ENCODE measurements around the gene NOXO1. TPM values are rescaled to one million over a fixed set of nuclear protein-coding genes. Genes with fewer than 3 reads are reported as not detected.

The NOXO1 gene
- total and polyA plus RNA-seq, 10 of the 15 experiments (the other 5 are each of a cell fraction or from before 2014, with no cell fraction given): 0.09 to 0.76 (median 0.26) TPM; not detected in 4

- no peak for FAIRE-seq
- CTCF ChIA-PET: no interaction called here
Measured at GRCh38 chr16:1947369-1947670, 33.9 kb downstream of the NOXO1 start.

More at GRCh38 chr16:1947369-1947670, 33.9 kb downstream of the NOXO1 start:
- H3K9me3 ChIP-seq (replicated peaks; ENCODE audit: control insufficient read depth, insufficient read depth, low read length): no peaks in the 10 kb centered on the region
- H2AFZ ChIP-seq (ENCODE audit: control insufficient read depth, low read depth, low read length): no peak overlapping the region
- intact Hi-C loops (cut with micrococcal nuclease; ENCODE audit: unreplicated experiment) (no loop called here), in situ Hi-C loops (cut with MboI) (no loop called here)
- no peak overlapping the region for H3K4me3 ChIP-seq
- TF ChIP-seq TARDBP (IDR thresholded peaks at IDR 0.05; ENCODE audit: borderline replicate concordance) (no peak), E2F8 (IDR thresholded peaks at IDR 0.05; ENCODE audit: low read depth, partially characterized antibody) (no peak), RAD51 (IDR thresholded peaks at IDR 0.05) (no peak), FOXM1 (IDR thresholded peaks at IDR 0.05; ENCODE audit: low read depth, low read length) (no peak)
- DNase-seq (ENCODE audit: low read depth, low spot score) (no peak), ATAC-seq (no peak)
- H4K20me1 ChIP-seq (ENCODE audit: control insufficient read depth, insufficient read depth): no peaks in the 10 kb centered on the region
- H3K27me3 ChIP-seq (replicated peaks in 1 of 2; ENCODE audit: control insufficient read depth in 2 of 2, insufficient read depth in 2 of 2, low read length in 1 of 2): no peaks in the 10 kb centered on the region; a peak in 1 of 4 replicates
- ChIA-PET POLR2A (interaction anchor here (0.7 kb wide), 1 partner anchor 164 kb away, joined by 3 read pairs; the partner anchor contains the start of gene NUBP2), SMC1A (ENCODE audit: uncharacterized antibody, unreplicated experiment) (no interaction called here), RAD21 (ENCODE audit: unreplicated experiment) (no interaction called here)
- BruUV-seq (replicated peaks): no TSS peak
- H3K4me2 ChIP-seq (ENCODE audit: control insufficient read depth, insufficient read depth): no peak overlapping the region
- H3K4me1 ChIP-seq (ENCODE audit: control insufficient read depth, insufficient read depth, low read length): peaks cover 7% of the 10 kb centered on the region; the same call in 1 of the 2 replicates
- H3K9ac ChIP-seq (ENCODE audit: control insufficient read depth, insufficient read depth, low read length): no peak overlapping the region
- WGBS (ENCODE audit: insufficient coverage, insufficient replicate concordance, low lambda C conversion rate, missing lambda C conversion rate): 68% methylated on average over 9 of the region's 9 CpGs
- H3K36me3 ChIP-seq (ENCODE audit: control insufficient read depth in 2 of 2, insufficient read depth in 2 of 2, low read length in 1 of 2): no peaks in the 10 kb centered on the region
- H3K79me2 ChIP-seq (ENCODE audit: control insufficient read depth, insufficient read depth, low read length): peaks cover 6% of the 10 kb centered on the region
- no peak overlapping the region for H3K27ac ChIP-seq (ENCODE audit: control insufficient read depth, insufficient read depth)

Measured in GM12878 (cell line).